HepG2 (cell line): ENCODE measurements around the gene STK40. TPM values are rescaled to one million over a fixed set of nuclear protein-coding genes. Genes with fewer than 3 reads are reported as not detected.

Experiments used
- CREM ChIP-seq, 2 experiments: sonication (generic) in 1 of 2; formaldehyde crosslinking in 1 of 2; IDR thresholded peaks; 2 replicates each; pipeline versions ENCODE4 v1.4.0 to v1.6.1; 2016 to 2020; ENCODE audit warnings: antibody characterized with exemption in 1 of 2, mild to moderate bottlenecking in 1 of 2, missing genetic modification reagents in 1 of 2
- GABPB1 ChIP-seq: IDR thresholded peaks from 2 replicates; pipeline ENCODE4 v1.6.1; 2016; ENCODE audit warnings: mild to moderate bottlenecking, missing genetic modification reagents, moderate library complexity, missing compliant biosample characterization
- HNRNPL ChIP-seq: fragments of 200-400 bp; formaldehyde crosslinking; IDR thresholded peaks from 2 replicates; pipeline ENCODE4 v1.6.1; 2017; ENCODE audit warnings: mild to moderate bottlenecking, low read depth, low read length
- PHF5A ChIP-seq: IDR thresholded peaks from one replicate; pipeline ENCODE4 v1.6.1; 2018; ENCODE audit warnings: low read depth, missing genetic modification reagents; ENCODE audit not compliant: unreplicated experiment
- TBX3 ChIP-seq: fragments of 450-650 bp; IDR thresholded peaks from 2 replicates; pipeline ENCODE4 v1.6.1; 2017; ENCODE audit warnings: antibody characterized with exemption, mild to moderate bottlenecking, inconsistent platforms, borderline replicate concordance
- ZBTB20 ChIP-seq: sonication (generic); formaldehyde crosslinking; IDR thresholded peaks from 2 replicates; pipeline ENCODE4 v1.8.1; 2023; ENCODE audit warnings: missing genetic modification reagents, low read depth, mild to moderate bottlenecking, borderline replicate concordance
- ZFP1 ChIP-seq: IDR thresholded peaks from 2 replicates; pipeline ENCODE4 v1.6.1; 2016
- ZNF224 ChIP-seq: sonication (generic); formaldehyde crosslinking; IDR thresholded peaks from 2 replicates; pipeline ENCODE4 v1.5.0; 2020; ENCODE audit warnings: mild to moderate bottlenecking, missing genetic modification reagents
- ZNF484 ChIP-seq: sonication (generic); formaldehyde crosslinking; IDR thresholded peaks from 2 replicates; pipeline ENCODE4 v1.5.1; 2020; ENCODE audit warnings: mild to moderate bottlenecking, low read depth, missing genetic modification reagents, borderline replicate concordance
- ZNF724P ChIP-seq: sonication (generic); formaldehyde crosslinking; IDR thresholded peaks from 2 replicates; pipeline ENCODE4 v1.8.0; 2022; ENCODE audit warnings: missing genetic modification reagents, borderline replicate concordance
- ZNF768 ChIP-seq: sonication (generic); formaldehyde crosslinking; IDR thresholded peaks from 2 replicates; pipeline ENCODE4 v1.4.0; 2020; ENCODE audit warnings: missing genetic modification reagents
- ZSCAN22 ChIP-seq: sonication (generic); formaldehyde crosslinking; IDR thresholded peaks from 2 replicates; pipeline ENCODE4 v1.4.0; 2020; ENCODE audit warnings: mild to moderate bottlenecking, missing genetic modification reagents
- polyA plus RNA-seq, 8 experiments: library from polyadenylated mRNA; depleted of rRNA in 3 of 8; stranded (reverse) in 7 of 8; unstranded in 1 of 8; fragments of >200 nt; fragmentation: Illumina TruSeq in 4 of 8; extraction: Trizol in 4 of 8; gene quantifications; 2 replicates each; pipeline versions ENCODE4 v1.2.1 to v1.2.3, GENCODE V29; 2011 to 2016; ENCODE audit warnings: low read depth in 4 of 8, missing spikeins in 1 of 8, mixed read lengths in 1 of 8; ENCODE audit not compliant: insufficient read depth in 1 of 8
- total RNA-seq, 5 experiments: library from RNA; depleted of rRNA; stranded (reverse); fragments of >200 nt; fragmentation: Illumina TruSeq; extraction: Trizol; gene quantifications; 2 replicates each; pipeline ENCODE4 v1.2.3, GENCODE V29; 2016; ENCODE audit warnings: low read depth in 1 of 5
- TF ChIP-seq, protein P1 (sequence below): sonication (generic); formaldehyde crosslinking; conservative IDR thresholded peaks from 2 replicates; pipeline ENCODE4 v1.8.0; 2022; ENCODE audit warnings: missing genetic modification reagents
- TF ChIP-seq, protein P2 (sequence below): sonication (generic); formaldehyde crosslinking; IDR thresholded peaks from 2 replicates; pipeline ENCODE4 v1.8.1; 2023; ENCODE audit warnings: mild to moderate bottlenecking, moderate library complexity, missing genetic modification reagents
- TF ChIP-seq, protein P3 (sequence below): IDR thresholded peaks from 2 replicates; pipeline ENCODE4 v1.6.1; 2016; ENCODE audit warnings: low read depth, control low read depth
- TF ChIP-seq, protein P4 (sequence below): sonication (generic); formaldehyde crosslinking; IDR thresholded peaks from 2 replicates; pipeline ENCODE4 v1.8.0; 2022; ENCODE audit warnings: mild to moderate bottlenecking, missing genetic modification reagents; ENCODE audit not compliant: insufficient replicate concordance
- TF ChIP-seq, protein P5 (sequence below), 2 experiments: sonication (generic) in 1 of 2; formaldehyde crosslinking in 1 of 2; IDR thresholded peaks; 2 replicates each; pipeline versions ENCODE4 v1.4.0 to v1.6.1; 2016 to 2020; ENCODE audit warnings: borderline replicate concordance in 1 of 2, low read depth in 1 of 2, mild to moderate bottlenecking in 1 of 2, missing genetic modification reagents in 1 of 2

The STK40 gene
- total and polyA plus RNA-seq, 2 of the 13 experiments (the other 11 are each of a cell fraction or from before 2014, with no cell fraction given): 33.8 to 35.1 TPM

DNA sequence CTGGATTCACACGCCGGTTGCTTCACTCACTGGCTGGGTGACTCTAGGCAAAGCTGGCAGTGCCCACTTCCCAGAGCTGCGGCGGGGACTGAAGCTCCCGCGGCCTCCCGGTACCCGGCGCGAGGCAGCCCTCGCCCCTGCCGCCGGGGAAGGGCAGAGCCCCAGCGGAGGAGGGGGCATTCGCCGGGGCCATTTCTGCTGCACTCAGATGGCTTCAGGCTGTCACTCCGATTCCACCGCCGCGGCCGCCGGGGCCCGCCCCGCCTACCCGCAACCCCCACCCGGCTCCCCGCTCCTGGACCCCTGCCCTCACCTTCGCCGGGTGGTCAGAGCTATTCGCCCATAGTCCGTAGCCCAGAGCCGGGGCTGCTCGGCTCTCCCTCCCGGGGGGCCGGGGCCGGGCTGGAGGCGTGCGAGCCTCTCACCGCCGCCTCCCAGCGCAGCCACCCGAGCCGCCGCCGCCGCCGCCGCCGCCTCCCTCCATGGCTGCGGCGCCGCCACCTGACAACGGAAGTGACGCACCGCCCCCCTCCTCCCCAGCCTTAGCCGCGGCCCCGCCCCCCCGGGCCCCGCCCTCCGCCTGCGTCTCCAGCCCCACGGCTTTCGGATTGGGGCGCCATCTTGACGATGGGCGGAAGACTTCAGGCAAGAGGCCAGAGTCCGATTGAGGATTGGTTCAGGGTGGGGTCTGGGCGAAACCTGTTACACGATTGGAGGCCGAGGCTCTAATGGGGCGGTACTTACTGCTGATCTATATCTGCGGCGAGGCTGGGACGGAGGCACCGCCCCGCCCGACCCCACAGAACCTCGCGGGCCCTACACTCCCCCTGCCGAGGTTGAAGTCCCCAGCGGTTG lies at the start of gene STK40 (continued):
- TF ChIP-seq ZNF768 (CRISPR knock-in tag) (no peak), HNRNPL (no peak), GABPB1 (CRISPR knock-in tag) (peak; percentile 90), ZNF224 (CRISPR knock-in tag) (no peak), ZFP1 (CRISPR knock-in tag) (no peak), TBX3 (no peak), ZSCAN22 (CRISPR knock-in tag) (no peak), ZNF724P (CRISPR knock-in tag) (no peak), ZBTB20 (CRISPR knock-in tag) (0 out of 2 replicates have a peak, but pooled peaks have one; percentile 48), CREM (IDR thresholded peaks at IDR 0.05) (peak; percentile 85), CREM (CRISPR knock-in tag; IDR thresholded peaks at IDR 0.05) (no peak), ZNF484 (CRISPR knock-in tag) (no peak), PHF5A (no peak)
- TF ChIP-seq, protein P1, sequence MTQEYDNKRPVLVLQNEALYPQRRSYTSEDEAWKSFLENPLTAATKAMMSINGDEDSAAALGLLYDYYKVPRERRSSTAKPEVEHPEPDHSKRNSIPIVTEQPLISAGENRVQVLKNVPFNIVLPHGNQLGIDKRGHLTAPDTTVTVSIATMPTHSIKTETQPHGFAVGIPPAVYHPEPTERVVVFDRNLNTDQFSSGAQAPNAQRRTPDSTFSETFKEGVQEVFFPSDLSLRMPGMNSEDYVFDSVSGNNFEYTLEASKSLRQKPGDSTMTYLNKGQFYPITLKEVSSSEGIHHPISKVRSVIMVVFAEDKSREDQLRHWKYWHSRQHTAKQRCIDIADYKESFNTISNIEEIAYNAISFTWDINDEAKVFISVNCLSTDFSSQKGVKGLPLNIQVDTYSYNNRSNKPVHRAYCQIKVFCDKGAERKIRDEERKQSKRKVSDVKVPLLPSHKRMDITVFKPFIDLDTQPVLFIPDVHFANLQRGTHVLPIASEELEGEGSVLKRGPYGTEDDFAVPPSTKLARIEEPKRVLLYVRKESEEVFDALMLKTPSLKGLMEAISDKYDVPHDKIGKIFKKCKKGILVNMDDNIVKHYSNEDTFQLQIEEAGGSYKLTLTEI: no peak
- TF ChIP-seq, protein P2, sequence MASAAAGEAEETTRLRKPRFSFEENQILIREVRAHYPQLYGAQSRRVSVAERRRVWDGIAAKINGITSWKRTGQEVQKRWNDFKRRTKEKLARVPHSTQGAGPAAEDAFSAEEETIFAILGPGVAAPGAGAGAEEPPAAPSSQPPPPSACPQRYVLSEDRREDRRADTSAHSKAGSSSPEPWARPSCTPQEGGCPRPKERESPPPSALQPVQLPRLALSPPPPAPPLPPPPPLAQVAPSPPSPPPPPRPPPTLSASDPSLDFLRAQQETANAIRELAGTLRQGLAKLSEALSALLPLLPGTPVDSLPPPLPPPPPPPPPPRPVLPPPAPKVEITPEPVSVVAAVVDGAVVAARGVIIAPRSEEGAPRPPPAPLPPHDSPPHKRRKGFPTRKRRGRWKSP (CRISPR knock-in tag): no peak
- TF ChIP-seq, protein P3, sequence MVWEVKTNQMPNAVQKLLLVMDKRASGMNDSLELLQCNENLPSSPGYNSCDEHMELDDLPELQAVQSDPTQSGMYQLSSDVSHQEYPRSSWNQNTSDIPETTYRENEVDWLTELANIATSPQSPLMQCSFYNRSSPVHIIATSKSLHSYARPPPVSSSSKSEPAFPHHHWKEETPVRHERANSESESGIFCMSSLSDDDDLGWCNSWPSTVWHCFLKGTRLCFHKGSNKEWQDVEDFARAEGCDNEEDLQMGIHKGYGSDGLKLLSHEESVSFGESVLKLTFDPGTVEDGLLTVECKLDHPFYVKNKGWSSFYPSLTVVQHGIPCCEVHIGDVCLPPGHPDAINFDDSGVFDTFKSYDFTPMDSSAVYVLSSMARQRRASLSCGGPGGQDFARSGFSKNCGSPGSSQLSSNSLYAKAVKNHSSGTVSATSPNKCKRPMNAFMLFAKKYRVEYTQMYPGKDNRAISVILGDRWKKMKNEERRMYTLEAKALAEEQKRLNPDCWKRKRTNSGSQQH (CRISPR knock-in tag): peak; percentile 13; the same call in 1 of the 2 replicates
- TF ChIP-seq, protein P4, sequence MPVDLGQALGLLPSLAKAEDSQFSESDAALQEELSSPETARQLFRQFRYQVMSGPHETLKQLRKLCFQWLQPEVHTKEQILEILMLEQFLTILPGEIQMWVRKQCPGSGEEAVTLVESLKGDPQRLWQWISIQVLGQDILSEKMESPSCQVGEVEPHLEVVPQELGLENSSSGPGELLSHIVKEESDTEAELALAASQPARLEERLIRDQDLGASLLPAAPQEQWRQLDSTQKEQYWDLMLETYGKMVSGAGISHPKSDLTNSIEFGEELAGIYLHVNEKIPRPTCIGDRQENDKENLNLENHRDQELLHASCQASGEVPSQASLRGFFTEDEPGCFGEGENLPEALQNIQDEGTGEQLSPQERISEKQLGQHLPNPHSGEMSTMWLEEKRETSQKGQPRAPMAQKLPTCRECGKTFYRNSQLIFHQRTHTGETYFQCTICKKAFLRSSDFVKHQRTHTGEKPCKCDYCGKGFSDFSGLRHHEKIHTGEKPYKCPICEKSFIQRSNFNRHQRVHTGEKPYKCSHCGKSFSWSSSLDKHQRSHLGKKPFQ: no peak
- TF ChIP-seq, protein P5, sequence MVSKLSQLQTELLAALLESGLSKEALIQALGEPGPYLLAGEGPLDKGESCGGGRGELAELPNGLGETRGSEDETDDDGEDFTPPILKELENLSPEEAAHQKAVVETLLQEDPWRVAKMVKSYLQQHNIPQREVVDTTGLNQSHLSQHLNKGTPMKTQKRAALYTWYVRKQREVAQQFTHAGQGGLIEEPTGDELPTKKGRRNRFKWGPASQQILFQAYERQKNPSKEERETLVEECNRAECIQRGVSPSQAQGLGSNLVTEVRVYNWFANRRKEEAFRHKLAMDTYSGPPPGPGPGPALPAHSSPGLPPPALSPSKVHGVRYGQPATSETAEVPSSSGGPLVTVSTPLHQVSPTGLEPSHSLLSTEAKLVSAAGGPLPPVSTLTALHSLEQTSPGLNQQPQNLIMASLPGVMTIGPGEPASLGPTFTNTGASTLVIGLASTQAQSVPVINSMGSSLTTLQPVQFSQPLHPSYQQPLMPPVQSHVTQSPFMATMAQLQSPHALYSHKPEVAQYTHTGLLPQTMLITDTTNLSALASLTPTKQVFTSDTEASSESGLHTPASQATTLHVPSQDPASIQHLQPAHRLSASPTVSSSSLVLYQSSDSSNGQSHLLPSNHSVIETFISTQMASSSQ (IDR thresholded peaks at IDR 0.05; ENCODE audit: low read depth): no peak
- TF ChIP-seq, protein P5 (CRISPR knock-in tag; IDR thresholded peaks at IDR 0.05; ENCODE audit: borderline replicate concordance): peak; percentile 33; the same call in 1 of the 2 replicates
